ENCODE measurements around the gene NIM1K. TPM values are rescaled to one million over a fixed set of nuclear protein-coding genes. Genes with fewer than 3 reads are reported as not detected.
A peak's percentile ranks its signal among the peaks of the same experiment; 100 is the strongest.
"Not testable (repeated sequence)": the region's sequence is repeated elsewhere in the genome, so short reads cannot be mapped to it uniquely, and the experiment has no call there.

Gene NIM1K
- total RNA-seq, 2 donors from 2014 or later = 2.5 to 2.9 TPM

DNA sequence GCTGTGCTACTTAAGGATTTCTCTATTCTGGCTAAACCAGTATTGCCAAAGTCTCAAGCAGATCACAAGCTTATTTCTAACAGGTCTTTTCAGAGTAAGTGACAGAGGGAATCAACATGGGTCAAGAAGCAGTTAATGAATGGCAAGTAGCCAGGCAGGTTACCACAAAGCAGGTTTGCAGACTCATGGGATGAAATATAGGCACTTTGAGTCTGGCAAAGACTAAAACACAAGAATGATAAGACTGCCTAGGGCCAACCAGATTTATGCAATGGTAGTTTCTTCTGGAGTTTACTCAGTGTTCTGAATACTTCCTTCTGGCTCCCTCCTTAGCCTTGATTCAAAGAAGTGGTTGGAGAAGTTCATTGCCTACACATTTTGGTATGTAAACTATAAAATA is 117.6 kb downstream of the NIM1K start:
- H3K27ac Mint-ChIP-seq = peak overlapping the region; percentile 26 to 78
- no peak for ATAC-seq
- no peaks in the 10 kb centered on the region for H3K27me3 Mint-ChIP-seq
- no peak for DNase-seq (ENCODE audit: low spot score)
- peaks cover 8% of the 10 kb centered on the region for H3K36me3 Mint-ChIP-seq
- peaks cover 3% of the 10 kb centered on the region for H3K9me3 Mint-ChIP-seq
- H3K4me1 Mint-ChIP-seq (ENCODE audit: low read depth in 2 of 2) = peaks cover 46 to 51% of the 10 kb centered on the region in 2 donors
- peak overlapping the region; percentile 22 for H3K4me3 Mint-ChIP-seq

DNA sequence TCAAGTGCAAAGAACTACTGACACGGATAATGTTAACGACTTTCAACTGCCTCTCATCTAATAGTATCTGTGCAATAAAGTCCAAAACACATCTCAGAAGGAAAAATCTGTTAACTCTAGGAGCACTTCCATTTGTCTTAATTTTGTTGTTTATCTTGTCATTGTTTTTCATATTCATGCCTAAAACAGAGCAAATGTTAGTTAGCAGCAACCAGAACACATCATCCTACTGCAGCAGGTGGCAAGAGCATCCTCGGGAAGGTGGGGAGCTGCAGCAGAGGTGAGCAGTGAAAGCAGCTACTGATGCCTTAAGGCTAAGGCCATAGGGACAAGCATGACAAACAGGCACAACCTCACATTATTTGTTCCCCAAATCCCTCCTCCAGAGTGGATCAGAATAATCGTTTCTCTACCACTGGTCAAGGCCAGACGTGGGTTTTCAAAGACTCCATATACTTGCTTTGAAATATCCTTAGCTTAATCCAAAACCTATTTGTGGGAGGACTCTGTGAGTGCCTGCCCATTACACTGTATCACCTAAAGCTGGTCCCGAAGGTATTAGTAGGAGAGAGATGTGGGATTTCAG is 120.1 kb downstream of the NIM1K start:
- Mint-ChIP-seq H3K4me3 (peak overlapping the region; percentile 94), H3K27me3 (no peaks in the 10 kb centered on the region), H3K4me1 (ENCODE audit: low read depth in 2 of 2) (peaks cover 38 to 45% of the 10 kb centered on the region in 2 donors), H3K27ac (peak overlapping the region; percentile 92 to 96), H3K9me3 (peaks cover 5% of the 10 kb centered on the region), H3K36me3 (peaks cover 10% of the 10 kb centered on the region)
- ATAC-seq (no peak), DNase-seq (ENCODE audit: low spot score) (no peak)

DNA sequence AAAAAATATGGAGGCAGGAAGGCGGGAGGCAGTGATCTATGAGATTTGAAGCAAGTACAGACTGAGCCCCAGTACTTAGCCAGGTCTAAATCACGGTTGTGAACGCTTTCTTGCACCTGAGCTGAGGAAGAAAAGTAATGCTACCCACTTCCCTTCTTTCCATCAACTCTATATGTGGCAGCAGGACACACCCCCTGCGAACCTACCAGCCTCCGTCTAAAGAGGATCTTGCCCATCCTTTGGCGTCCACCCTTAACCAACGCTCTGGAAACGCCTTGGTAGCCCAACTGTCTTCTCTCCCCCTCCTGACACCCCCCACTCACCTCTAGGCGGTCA is 120.6 kb downstream of the NIM1K start:
- DNase-seq (ENCODE audit: low spot score) (peak; percentile 61), ATAC-seq (peak in 1 of 2 donors; percentile 1)
- Mint-ChIP-seq H3K4me3 (peak overlapping the region; percentile 94), H3K36me3 (peaks cover 10% of the 10 kb centered on the region), H3K27ac (peak overlapping the region; percentile 92 to 96), H3K9me3 (peaks cover 5% of the 10 kb centered on the region), H3K27me3 (no peaks in the 10 kb centered on the region), H3K4me1 (ENCODE audit: low read depth in 2 of 2) (peaks cover 38 to 45% of the 10 kb centered on the region in 2 donors)

DNA sequence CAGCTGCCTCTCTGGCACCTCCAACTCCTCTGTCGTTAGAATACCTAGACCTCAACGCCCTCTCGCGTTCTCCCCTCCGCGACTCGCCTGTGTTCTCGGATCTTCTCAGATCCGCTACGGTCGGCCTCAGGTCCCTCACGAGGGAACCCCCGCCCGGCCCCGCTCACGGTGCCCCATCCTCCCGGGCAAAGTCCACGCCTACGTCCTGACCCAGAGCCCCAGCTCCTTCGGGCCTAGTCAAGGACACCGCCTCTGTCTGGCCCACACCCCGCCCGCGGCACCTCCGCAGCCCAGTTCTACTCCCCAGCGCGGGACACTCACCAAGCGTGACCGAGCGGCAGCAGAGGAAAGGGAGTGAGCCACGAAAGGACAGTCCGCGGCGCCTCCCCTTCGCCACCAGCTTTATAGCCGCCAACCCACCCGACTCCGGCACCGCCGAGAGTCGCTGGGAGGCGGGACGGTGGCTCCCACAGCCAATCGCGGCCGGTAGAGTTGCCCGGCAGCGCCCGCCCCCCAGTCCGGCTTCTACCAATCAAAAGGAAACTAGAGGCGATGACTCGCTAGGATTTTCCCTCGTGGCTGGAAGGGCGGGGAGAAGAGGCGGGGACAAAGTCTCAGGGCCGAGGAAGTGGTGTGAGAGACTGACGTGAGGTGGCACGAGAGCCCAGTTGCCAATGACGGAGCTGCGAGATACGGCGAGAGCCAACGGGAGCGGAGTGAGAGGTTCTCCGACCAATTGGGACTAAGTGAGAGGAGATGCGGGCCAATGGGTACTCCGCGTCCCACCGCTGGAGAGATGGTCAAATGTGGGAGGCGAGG is 121.2 kb downstream of the NIM1K start, which contains the start of gene HMGCS1:
TSS of gene HMGCS1 (minus strand) at position 378 of the 819 bp plus-strand sequence. CDS start 14,447 bp downstream, outside the sequence.
- DNase-seq (ENCODE audit: low spot score) (peak; percentile 99), ATAC-seq (peak; percentile 95 to 96)
- no peaks in the 10 kb centered on the region for H3K27me3 Mint-ChIP-seq
- H3K4me1 Mint-ChIP-seq (ENCODE audit: low read depth in 2 of 2) = peaks cover 38 to 45% of the 10 kb centered on the region in 2 donors
- H3K36me3 Mint-ChIP-seq = peaks cover 10% of the 10 kb centered on the region
- H3K9me3 Mint-ChIP-seq = peaks cover 5% of the 10 kb centered on the region
- peak within 1 kb of the TSS; percentile 94 for H3K4me3 Mint-ChIP-seq
- H3K27ac Mint-ChIP-seq = peak within 1 kb of the TSS; percentile 92 to 96

DNA sequence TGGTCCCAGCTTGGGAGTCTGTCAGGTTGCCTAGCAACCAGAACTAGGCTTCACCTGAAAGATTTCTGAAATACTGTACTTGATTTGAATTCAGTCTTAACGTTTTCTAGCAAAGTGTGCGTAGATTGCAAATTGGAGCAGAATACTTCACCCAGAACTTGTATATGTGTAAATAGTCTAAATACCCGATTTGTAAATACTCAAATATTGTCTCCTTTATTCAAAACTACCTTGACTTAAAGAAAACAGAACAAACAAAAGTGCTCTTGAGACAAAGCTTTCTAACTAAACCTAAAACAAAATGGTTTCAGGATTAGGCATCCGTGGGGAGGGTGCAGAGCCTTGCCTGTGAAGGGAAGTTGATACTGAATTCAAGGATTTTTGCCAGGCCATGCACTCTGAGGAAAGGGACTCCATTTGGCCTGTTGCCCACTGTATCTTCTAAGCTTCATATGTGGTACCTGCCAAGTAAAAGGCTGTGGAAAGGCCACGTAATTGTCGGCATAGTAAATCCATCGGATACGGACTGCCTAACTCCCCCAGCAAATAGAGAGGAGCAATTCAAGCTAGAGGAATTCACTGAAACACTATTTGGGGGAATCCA is 121.9 kb downstream of the NIM1K start:
- Mint-ChIP-seq H3K27ac (peak overlapping the region; percentile 92 to 96), H3K9me3 (peaks cover 5% of the 10 kb centered on the region), H3K4me1 (ENCODE audit: low read depth in 2 of 2) (peaks cover 38 to 44% of the 10 kb centered on the region in 2 donors), H3K4me3 (peak overlapping the region; percentile 94), H3K36me3 (peaks cover 10% of the 10 kb centered on the region), H3K27me3 (no peaks in the 10 kb centered on the region)
- no peak for DNase-seq (ENCODE audit: low spot score)
- no peak for ATAC-seq

DNA sequence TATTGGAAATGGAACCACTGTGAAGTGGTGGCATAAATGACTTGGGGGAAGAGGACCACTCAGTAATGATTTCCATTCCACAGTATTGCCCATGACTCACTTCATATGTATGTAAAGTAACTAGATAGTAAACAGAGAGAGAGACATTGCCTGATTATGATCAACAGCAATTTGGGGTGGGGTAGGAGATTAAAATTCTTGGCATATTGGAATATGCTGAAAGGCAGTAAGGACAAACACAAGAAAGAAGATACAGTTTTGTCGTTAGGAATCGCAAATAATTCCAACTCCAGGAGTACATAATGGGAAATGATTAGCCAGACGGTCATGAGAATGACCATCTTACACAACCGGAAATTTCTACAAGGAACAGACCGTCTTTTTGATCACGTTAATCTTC is 122.7 kb downstream of the NIM1K start:
- peaks cover 32 to 37% of the 10 kb centered on the region in 2 donors for H3K4me1 Mint-ChIP-seq (ENCODE audit: low read depth in 2 of 2)
- H3K27me3 Mint-ChIP-seq = no peaks in the 10 kb centered on the region
- H3K36me3 Mint-ChIP-seq = peaks cover 10% of the 10 kb centered on the region
- ATAC-seq (no peak), DNase-seq (ENCODE audit: low spot score) (no peak)
- H3K4me3 Mint-ChIP-seq = peak overlapping the region; percentile 30
- peaks cover 5% of the 10 kb centered on the region for H3K9me3 Mint-ChIP-seq
- H3K27ac Mint-ChIP-seq = peak overlapping the region; percentile 92 to 96

DNA sequence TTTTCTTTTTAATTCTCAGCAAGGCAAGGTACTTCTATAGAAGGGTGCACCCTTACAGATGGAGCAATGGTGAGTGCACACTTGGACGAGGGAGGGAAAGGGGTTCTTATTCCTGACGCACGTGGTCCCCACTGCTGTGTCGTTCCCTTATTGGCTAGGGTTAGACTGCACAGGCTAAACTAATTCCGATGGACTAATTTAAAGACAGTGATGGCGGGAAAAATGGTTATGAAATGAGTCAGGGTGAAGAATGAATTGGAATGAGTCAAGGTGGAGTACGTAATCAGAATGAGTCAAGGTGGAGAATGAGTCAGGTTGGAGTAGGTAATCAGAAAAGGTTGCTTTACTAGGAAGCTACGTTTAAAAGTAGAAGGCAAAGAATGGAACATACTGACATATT is 123.2 kb downstream of the NIM1K start:
- Mint-ChIP-seq H3K36me3 (peaks cover 10% of the 10 kb centered on the region), H3K9me3 (peaks cover 5% of the 10 kb centered on the region), H3K27me3 (no peaks in the 10 kb centered on the region), H3K4me3 (peak overlapping the region; percentile 1), H3K27ac (peak overlapping the region; percentile 92 to 96), H3K4me1 (ENCODE audit: low read depth in 2 of 2) (peaks cover 29 to 36% of the 10 kb centered on the region in 2 donors)
- DNase-seq (ENCODE audit: low spot score) = no peak
- no peak for ATAC-seq

DNA sequence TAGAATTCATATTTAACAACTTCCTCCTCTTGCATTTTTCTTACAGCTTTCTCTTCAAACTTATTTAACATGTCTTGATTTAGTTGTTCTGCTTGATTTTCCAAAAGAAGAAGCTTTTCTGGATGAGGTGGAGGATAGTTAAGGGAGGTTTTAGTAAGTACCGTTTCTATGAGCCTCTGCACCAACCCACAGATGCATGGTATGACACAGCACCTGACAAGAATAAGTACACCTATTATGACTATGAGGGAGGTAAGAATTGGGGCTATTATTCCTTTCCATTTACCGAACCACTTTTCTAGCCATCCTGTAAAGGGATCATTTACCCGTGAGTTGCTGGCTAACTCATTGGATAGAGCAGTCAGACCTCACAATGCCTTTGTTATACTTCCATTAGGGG is 123.7 kb downstream of the NIM1K start:
- Mint-ChIP-seq H3K4me3 (peak overlapping the region; percentile 1), H3K27ac (peak overlapping the region; percentile 92 to 96), H3K36me3 (peaks cover 10% of the 10 kb centered on the region), H3K4me1 (ENCODE audit: low read depth in 2 of 2) (peaks cover 28 to 36% of the 10 kb centered on the region in 2 donors), H3K9me3 (peaks cover 5% of the 10 kb centered on the region), H3K27me3 (no peaks in the 10 kb centered on the region)
- DNase-seq (ENCODE audit: low spot score) = no peak
- ATAC-seq = no peak

DNA sequence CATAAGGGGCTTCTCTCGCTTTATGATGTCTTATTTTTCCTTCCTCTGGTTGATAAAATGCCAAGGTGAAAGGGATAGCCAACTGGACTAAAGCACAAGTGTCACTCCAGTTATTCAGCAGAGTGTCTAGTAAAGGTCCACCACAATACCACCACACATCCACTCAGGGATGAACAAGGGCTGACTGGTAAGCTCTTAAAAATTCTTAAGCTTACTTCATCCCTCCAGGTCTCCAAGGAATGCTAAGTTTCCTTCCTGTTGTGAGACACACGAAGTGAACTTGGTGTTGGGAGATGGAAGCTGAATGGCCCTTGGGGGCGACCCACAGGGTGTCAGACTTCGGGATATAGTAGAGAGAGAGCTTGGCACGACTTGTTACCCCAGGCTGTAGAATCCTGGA is 124.4 kb downstream of the NIM1K start:
- Mint-ChIP-seq H3K4me1 (ENCODE audit: low read depth in 2 of 2) (peaks cover 25 to 35% of the 10 kb centered on the region in 2 donors), H3K36me3 (peaks cover 10% of the 10 kb centered on the region), H3K27me3 (no peaks in the 10 kb centered on the region), H3K9me3 (peaks cover 5% of the 10 kb centered on the region), H3K4me3 (no peak overlapping the region), H3K27ac (peak overlapping the region in 1 of 2 donors; percentile 92)
- DNase-seq (ENCODE audit: low spot score) = no peak
- ATAC-seq = no peak

DNA sequence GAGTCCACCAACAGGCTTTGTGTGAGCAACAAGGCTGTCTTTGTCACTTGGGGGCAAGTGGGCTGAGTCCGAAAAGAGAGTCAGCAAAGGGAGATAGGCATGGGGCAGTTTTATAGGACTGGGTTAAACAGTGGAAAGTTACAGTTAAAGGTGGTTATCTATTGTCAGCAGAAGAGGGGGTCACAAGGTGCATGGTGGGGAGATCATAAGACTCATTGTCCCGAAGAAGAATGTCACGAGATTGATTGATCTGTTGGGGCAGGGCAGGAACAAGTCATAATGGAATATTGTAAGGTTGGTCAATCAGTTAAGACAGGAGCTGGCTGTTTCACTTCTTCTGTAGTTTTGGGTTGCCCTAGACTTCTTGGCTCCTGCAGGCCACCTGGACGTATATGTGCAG is 128.8 kb downstream of the NIM1K start:
- no peak overlapping the region for H3K27ac Mint-ChIP-seq
- peaks cover 1% of the 10 kb centered on the region for H3K36me3 Mint-ChIP-seq
- DNase-seq (ENCODE audit: low spot score) = no peak
- no peak overlapping the region for H3K4me3 Mint-ChIP-seq
- no peaks in the 10 kb centered on the region for H3K4me1 Mint-ChIP-seq (ENCODE audit: low read depth in 2 of 2)
- no peak for ATAC-seq
- no peaks in the 10 kb centered on the region for H3K9me3 Mint-ChIP-seq
- peaks cover 1 to 3% of the 10 kb centered on the region in 2 donors for H3K27me3 Mint-ChIP-seq

DNA sequence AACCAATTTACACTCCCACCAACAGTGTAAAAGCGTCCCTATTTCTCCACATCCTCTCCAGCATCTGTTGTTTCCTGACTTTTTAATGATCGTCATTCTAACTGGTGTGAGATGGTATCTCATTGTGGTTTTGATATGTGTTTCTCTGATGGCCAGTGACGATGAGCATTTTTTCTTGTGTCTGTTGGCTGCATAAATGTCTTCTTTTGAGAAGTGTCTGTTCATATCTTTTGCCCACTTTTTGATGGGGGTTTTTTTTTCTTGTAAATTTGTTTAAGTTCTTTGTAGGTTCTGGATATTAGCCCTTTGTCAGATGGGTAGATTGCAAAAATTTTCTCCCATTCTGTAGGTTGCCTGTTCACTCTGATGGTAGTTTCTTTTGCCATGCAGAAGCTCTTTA is 131.5 kb downstream of the NIM1K start:
- H3K4me3 Mint-ChIP-seq; H3K27ac Mint-ChIP-seq; DNase-seq (ENCODE audit: low spot score); H3K36me3 Mint-ChIP-seq; H3K9me3 Mint-ChIP-seq; ATAC-seq; H3K4me1 Mint-ChIP-seq (ENCODE audit: low read depth in 2 of 2): not testable (repeated sequence)
- peaks cover 19 to 21% of the 10 kb centered on the region in 2 donors for H3K27me3 Mint-ChIP-seq

DNA sequence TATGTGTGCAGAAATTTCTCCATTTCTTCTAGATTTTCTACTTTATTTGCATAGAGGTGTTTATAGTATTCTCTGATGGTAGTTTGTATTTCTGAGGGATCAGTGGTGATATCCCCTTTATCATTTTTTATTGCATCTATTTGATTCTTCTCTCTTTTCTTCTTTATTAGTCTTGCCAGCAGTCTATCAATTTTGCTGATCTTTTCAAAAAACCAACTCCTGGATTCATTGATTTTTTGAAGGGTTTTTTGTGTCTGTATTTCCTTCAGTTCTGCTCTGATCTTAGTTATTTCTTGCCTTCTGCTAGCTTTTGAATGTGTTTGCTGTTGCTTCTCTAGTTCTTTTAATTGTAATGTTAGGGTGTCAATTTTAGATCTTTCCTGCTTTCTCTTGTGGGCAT is 133.6 kb downstream of the NIM1K start:
- not testable (repeated sequence) for ATAC-seq; H3K9me3 Mint-ChIP-seq; H3K27ac Mint-ChIP-seq; DNase-seq (ENCODE audit: low spot score); H3K4me3 Mint-ChIP-seq; H3K4me1 Mint-ChIP-seq (ENCODE audit: low read depth in 2 of 2); H3K36me3 Mint-ChIP-seq
- H3K27me3 Mint-ChIP-seq = peaks cover 19 to 21% of the 10 kb centered on the region in 2 donors

All from natural killer cell treated with Interleukin-12 subunit alpha and Interleukin-12 subunit beta and Interleukin-15 and Interleukin-18, amount 100 ng/mL, for 72 hours (primary cell).